Measurements from ENCODE around the gene BBS1.
A peak's percentile ranks its signal among the peaks of the same experiment; 100 is the strongest.
"Not testable (repeated sequence)": the region's sequence is repeated elsewhere in the genome, so short reads cannot be mapped to it uniquely, and the experiment has no call there.

The BBS1 gene

GRCh38 chr11:66510271-66510989, at the start of gene BBS1:
TSS of gene BBS1 (plus strand) at chr11:66510635. CDS start at chr11:66510660, 25 bp downstream.
- DNase-seq, result peak; percentile 58 to 81 (median 72)

GRCh38 chr11:66462010-66462409, 48.4 kb upstream of the BBS1 start:
- DNase-seq, result no peak

- DNase-seq, result no peak
Measured at GRCh38 chr11:66462911-66463310, 47.5 kb upstream of the BBS1 start.

- not testable (repeated sequence) for DNase-seq
Measured at GRCh38 chr11:66464116-66464515, 46.3 kb upstream of the BBS1 start.

GRCh38 chr11:66464916-66465315, 45.5 kb upstream of the BBS1 start:
- DNase-seq, result no peak

GRCh38 chr11:66465373-66466224, 44.8 kb upstream of the BBS1 start:
- DNase-seq, result no peak

GRCh38 chr11:66466225-66467033, 44.0 kb upstream of the BBS1 start, which contains the start of gene PELI3:
TSS of gene PELI3 (plus strand) at chr11:66466905. CDS start at chr11:66468129, 1,224 bp downstream.
- peak; percentile 78 to 94 (median 92) for DNase-seq

- peak in 2 of 4 experiments; percentile 27 to 59 for DNase-seq
Measured at GRCh38 chr11:66467034-66467659, 43.3 kb upstream of the BBS1 start.

- DNase-seq, result no peak
Measured at GRCh38 chr11:66467756-66468155, 42.7 kb upstream of the BBS1 start.

GRCh38 chr11:66468691-66469090, 41.7 kb upstream of the BBS1 start:
- DNase-seq, result no peak

GRCh38 chr11:66469441-66469840, 41.0 kb upstream of the BBS1 start:
- DNase-seq, result no peak

- DNase-seq, result no peak
Measured at GRCh38 chr11:66470015-66470414, 40.4 kb upstream of the BBS1 start.

- no peak for DNase-seq
Measured at GRCh38 chr11:66471142-66471541, 39.3 kb upstream of the BBS1 start.

- no peak for DNase-seq
Measured at GRCh38 chr11:66472054-66472453, 38.4 kb upstream of the BBS1 start.

- no peak for DNase-seq
Measured at GRCh38 chr11:66473167-66473566, 37.3 kb upstream of the BBS1 start.

GRCh38 chr11:66473608-66474515, 36.6 kb upstream of the BBS1 start:
- DNase-seq, result no peak

GRCh38 chr11:66475349-66476172, 34.9 kb upstream of the BBS1 start:
- no peak for DNase-seq

GRCh38 chr11:66476173-66476840, 34.1 kb upstream of the BBS1 start:
- no peak for DNase-seq

- DNase-seq, result no peak
Measured at GRCh38 chr11:66476841-66477251, 33.6 kb upstream of the BBS1 start.
